ENCODE data around the gene HDAC3. TPM values are rescaled to one million over a fixed set of nuclear protein-coding genes. Genes with fewer than 3 reads are reported as not detected.

Gene HDAC3
- total RNA-seq, 1 experiment from 2014 or later = 66.8 TPM

GRCh38 chr5:141657404-141657803, 20.8 kb upstream of the HDAC3 start:
- TF ChIP-seq EZH2phosphoT487 (IDR thresholded peaks at IDR 0.05; ENCODE audit: borderline replicate concordance, low read length) (no peak), EZH2 (IDR thresholded peaks at IDR 0.05; ENCODE audit: low read length, unreplicated experiment) (no peak), CTCF (conservative IDR thresholded peaks at IDR 0.05; ENCODE audit: low read depth, low read length) (no peak)
- H3K9me3 ChIP-seq (ENCODE audit: low read length) = no peaks in the 10 kb centered on the region
- H3K27me3 ChIP-seq (ENCODE audit: low read length) = no peaks in the 10 kb centered on the region
- no peak overlapping the region for H3K4me2 ChIP-seq (ENCODE audit: low read length)
- H3K9ac ChIP-seq (ENCODE audit: low read length) = no peak overlapping the region
- no peaks in the 10 kb centered on the region for H3K9me2 ChIP-seq (replicated peaks; ENCODE audit: low read length)
- no peaks in the 10 kb centered on the region for H3K36me3 ChIP-seq (ENCODE audit: low read depth, low read length)
- ATAC-seq (no peak), DNase-seq (no peak)
- H3K27ac ChIP-seq (ENCODE audit: low read length) = peak overlapping the region; percentile 26; the same call in 1 of the 2 replicates
- H4K20me1 ChIP-seq (ENCODE audit: low read length) = no peaks in the 10 kb centered on the region
- no peak overlapping the region for H3K4me3 ChIP-seq (ENCODE audit: low read length)
- intact Hi-C loops (cut with micrococcal nuclease) = no loop called here
- BruUV-seq (replicated peaks) = no TSS peak
- no peaks in the 10 kb centered on the region for H3K79me2 ChIP-seq (ENCODE audit: low read length)
- peaks cover 26% of the 10 kb centered on the region for H3K4me1 ChIP-seq (ENCODE audit: insufficient read depth, low read length)
- H2AFZ ChIP-seq (ENCODE audit: low read length) = no peak overlapping the region
- CTCF ChIA-PET = no interaction called here
- no peaks in the 10 kb centered on the region for H3F3A ChIP-seq (ENCODE audit: low read length, unreplicated experiment)
- POLR2A ChIA-PET (ENCODE audit: unreplicated experiment) = no interaction called here

- Histone ChIP-seq H3K4me3 (ENCODE audit: low read length) (no peak overlapping the region), H3K27ac (ENCODE audit: low read length) (no peak overlapping the region), H3K27me3 (ENCODE audit: low read length) (no peaks in the 10 kb centered on the region), H3K79me2 (ENCODE audit: low read length) (no peaks in the 10 kb centered on the region), H3K36me3 (ENCODE audit: low read depth, low read length) (no peaks in the 10 kb centered on the region), H3K9ac (ENCODE audit: low read length) (no peak overlapping the region), H3K4me1 (ENCODE audit: insufficient read depth, low read length) (peaks cover 31% of the 10 kb centered on the region), H4K20me1 (ENCODE audit: low read length) (no peaks in the 10 kb centered on the region), H3K4me2 (ENCODE audit: low read length) (no peak overlapping the region), H3K9me2 (replicated peaks; ENCODE audit: low read length) (no peaks in the 10 kb centered on the region), H2AFZ (ENCODE audit: low read length) (no peak overlapping the region), H3F3A (ENCODE audit: low read length, unreplicated experiment) (no peaks in the 10 kb centered on the region), H3K9me3 (ENCODE audit: low read length) (no peaks in the 10 kb centered on the region)
- no peak for ATAC-seq
- CTCF ChIA-PET = no interaction called here
- TF ChIP-seq CTCF (conservative IDR thresholded peaks at IDR 0.05; ENCODE audit: low read depth, low read length) (no peak), EZH2phosphoT487 (IDR thresholded peaks at IDR 0.05; ENCODE audit: borderline replicate concordance, low read length) (no peak), EZH2 (IDR thresholded peaks at IDR 0.05; ENCODE audit: low read length, unreplicated experiment) (no peak)
- POLR2A ChIA-PET (ENCODE audit: unreplicated experiment) = no interaction called here
- DNase-seq = no peak
- BruUV-seq (replicated peaks) = no TSS peak
- intact Hi-C loops (cut with micrococcal nuclease) = no loop called here
Observed at GRCh38 chr5:141656396-141656795, 19.7 kb upstream of the HDAC3 start.

- TF ChIP-seq CTCF (conservative IDR thresholded peaks at IDR 0.05; ENCODE audit: low read depth, low read length) (no peak), EZH2 (IDR thresholded peaks at IDR 0.05; ENCODE audit: low read length, unreplicated experiment) (no peak), EZH2phosphoT487 (IDR thresholded peaks at IDR 0.05; ENCODE audit: borderline replicate concordance, low read length) (no peak)
- Histone ChIP-seq H3K36me3 (ENCODE audit: low read depth, low read length) (no peaks in the 10 kb centered on the region), H3K9ac (ENCODE audit: low read length) (no peak overlapping the region), H3K27ac (ENCODE audit: low read length) (no peak overlapping the region), H3K4me1 (ENCODE audit: insufficient read depth, low read length) (peaks cover 31% of the 10 kb centered on the region), H3K79me2 (ENCODE audit: low read length) (no peaks in the 10 kb centered on the region), H3K9me3 (ENCODE audit: low read length) (no peaks in the 10 kb centered on the region), H3F3A (ENCODE audit: low read length, unreplicated experiment) (no peaks in the 10 kb centered on the region), H3K9me2 (replicated peaks; ENCODE audit: low read length) (no peaks in the 10 kb centered on the region), H3K4me3 (ENCODE audit: low read length) (no peak overlapping the region), H2AFZ (ENCODE audit: low read length) (no peak overlapping the region), H3K27me3 (ENCODE audit: low read length) (no peaks in the 10 kb centered on the region), H4K20me1 (ENCODE audit: low read length) (no peaks in the 10 kb centered on the region), H3K4me2 (ENCODE audit: low read length) (no peak overlapping the region)
- ATAC-seq (no peak), DNase-seq (no peak)
- no TSS peak for BruUV-seq (replicated peaks)
- intact Hi-C loops (cut with micrococcal nuclease) = no loop called here
- CTCF ChIA-PET = no interaction called here
- POLR2A ChIA-PET (ENCODE audit: unreplicated experiment) = no interaction called here
Observed at GRCh38 chr5:141655020-141655419, 18.4 kb upstream of the HDAC3 start.

All from PC-3 (cell line).